Measurements from ENCODE around the gene MTHFD1L. TPM values are rescaled to one million over a fixed set of nuclear protein-coding genes. Genes with fewer than 3 reads are reported as not detected.

Gene MTHFD1L
- total and polyA plus RNA-seq, 9 of the 15 experiments (the other 6 are each of a cell fraction or from before 2014, with no cell fraction given) = 20.9 to 128 (median 61.0) TPM

DNA sequence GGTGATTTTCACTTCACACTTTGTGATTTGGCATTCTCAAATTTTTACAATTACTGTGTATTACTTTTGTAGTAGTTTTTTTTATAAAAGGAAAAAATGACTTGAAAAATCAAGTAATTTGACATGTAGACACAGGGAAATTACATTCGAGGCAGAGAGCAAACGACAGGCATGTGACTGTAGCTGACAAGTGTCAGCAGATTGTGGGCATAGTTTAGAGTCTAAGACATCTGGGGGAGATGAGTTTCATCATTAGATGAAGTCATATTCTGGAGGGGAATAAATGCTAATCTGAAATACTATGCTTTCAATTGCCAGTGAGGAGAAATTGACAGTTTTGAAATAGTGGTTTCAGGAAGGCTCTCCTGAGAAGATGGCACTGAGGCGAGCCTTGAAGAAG lies 126.0 kb downstream of the MTHFD1L start:
- no peaks in the 10 kb centered on the region for H3K9me3 ChIP-seq (replicated peaks; ENCODE audit: control insufficient read depth, insufficient read depth, low read depth, low read length)
- no peak for FAIRE-seq
- no peak for TF ChIP-seq ZFP91 (CRISPR knock-in tag; IDR thresholded peaks at IDR 0.05)
- no peak for TF ChIP-seq TSC22D4 (tag; IDR thresholded peaks at IDR 0.05)
- TF ChIP-seq, protein P1, sequence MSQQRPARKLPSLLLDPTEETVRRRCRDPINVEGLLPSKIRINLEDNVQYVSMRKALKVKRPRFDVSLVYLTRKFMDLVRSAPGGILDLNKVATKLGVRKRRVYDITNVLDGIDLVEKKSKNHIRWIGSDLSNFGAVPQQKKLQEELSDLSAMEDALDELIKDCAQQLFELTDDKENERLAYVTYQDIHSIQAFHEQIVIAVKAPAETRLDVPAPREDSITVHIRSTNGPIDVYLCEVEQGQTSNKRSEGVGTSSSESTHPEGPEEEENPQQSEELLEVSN (IDR thresholded peaks at IDR 0.05; ENCODE audit: borderline replicate concordance in 1 of 2, extremely low read depth in 1 of 2, insufficient read depth in 1 of 2, insufficient read length in 1 of 2, low read depth in 1 of 2, low read length in 1 of 2, poor library complexity in 1 of 2, severe bottlenecking in 1 of 2) = no peak
- no peak for TF ChIP-seq ZNF12 (CRISPR knock-in tag; IDR thresholded peaks at IDR 0.05)
- no peak for TF ChIP-seq SAP30 (IDR thresholded peaks at IDR 0.05; ENCODE audit: borderline replicate concordance, insufficient read depth, low read depth, low read length, poor library complexity, severe bottlenecking)
- no peak for TF ChIP-seq ZNF41 (CRISPR knock-in tag; conservative IDR thresholded peaks at IDR 0.05)
- no peak for TF ChIP-seq HLTF (IDR thresholded peaks at IDR 0.05)
- no peak for TF ChIP-seq RNF2 (IDR thresholded peaks at IDR 0.05)
- no peak for TF ChIP-seq JUN (IDR thresholded peaks at IDR 0.05; ENCODE audit: borderline replicate concordance, low read depth, low read length)
- no peak for TF ChIP-seq JUN (CRISPR knock-in tag; IDR thresholded peaks at IDR 0.05; ENCODE audit: borderline replicate concordance)
- TF ChIP-seq, protein P2, sequence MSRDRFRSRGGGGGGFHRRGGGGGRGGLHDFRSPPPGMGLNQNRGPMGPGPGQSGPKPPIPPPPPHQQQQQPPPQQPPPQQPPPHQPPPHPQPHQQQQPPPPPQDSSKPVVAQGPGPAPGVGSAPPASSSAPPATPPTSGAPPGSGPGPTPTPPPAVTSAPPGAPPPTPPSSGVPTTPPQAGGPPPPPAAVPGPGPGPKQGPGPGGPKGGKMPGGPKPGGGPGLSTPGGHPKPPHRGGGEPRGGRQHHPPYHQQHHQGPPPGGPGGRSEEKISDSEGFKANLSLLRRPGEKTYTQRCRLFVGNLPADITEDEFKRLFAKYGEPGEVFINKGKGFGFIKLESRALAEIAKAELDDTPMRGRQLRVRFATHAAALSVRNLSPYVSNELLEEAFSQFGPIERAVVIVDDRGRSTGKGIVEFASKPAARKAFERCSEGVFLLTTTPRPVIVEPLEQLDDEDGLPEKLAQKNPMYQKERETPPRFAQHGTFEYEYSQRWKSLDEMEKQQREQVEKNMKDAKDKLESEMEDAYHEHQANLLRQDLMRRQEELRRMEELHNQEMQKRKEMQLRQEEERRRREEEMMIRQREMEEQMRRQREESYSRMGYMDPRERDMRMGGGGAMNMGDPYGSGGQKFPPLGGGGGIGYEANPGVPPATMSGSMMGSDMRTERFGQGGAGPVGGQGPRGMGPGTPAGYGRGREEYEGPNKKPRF (IDR thresholded peaks at IDR 0.05; ENCODE audit: low read depth, low read length) = no peak
- no peak for TF ChIP-seq HSF4 (CRISPR knock-in tag; IDR thresholded peaks at IDR 0.05; ENCODE audit: borderline replicate concordance)
- no peak for TF ChIP-seq RFX5 (IDR thresholded peaks at IDR 0.05; ENCODE audit: low read depth, low read length)
- H4K20me1 ChIP-seq (replicated peaks; ENCODE audit: control insufficient read depth, insufficient read depth, low read length) = no peaks in the 10 kb centered on the region
- 49% methylated on average over 3 of the region's 3 CpGs for WGBS (ENCODE audit: insufficient coverage, low coverage, missing lambda C conversion rate)
- no peaks in the 10 kb centered on the region for H3K4me1 ChIP-seq (replicated peaks in 1 of 2; ENCODE audit: control insufficient read depth in 2 of 2, insufficient read depth in 2 of 2, low read length in 2 of 2)
- H3K79me2 ChIP-seq (ENCODE audit: control insufficient read depth, insufficient read depth, low read length) = no peaks in the 10 kb centered on the region
- ATAC-seq = no peak
- no peak overlapping the region for H3K27ac ChIP-seq (ENCODE audit: extremely low read depth, low read depth, low read length)
- H3K4me2 ChIP-seq (ENCODE audit: insufficient read depth, low read length) = no peak overlapping the region
- ChIA-PET POLR2A (no interaction called here), CTCF (ENCODE audit: low intra/inter-chr PET ratio) (no interaction called here)
- intact Hi-C loops (cut with micrococcal nuclease) = no loop called here
- no peak overlapping the region for H3K4me3 ChIP-seq
- H2AFZ ChIP-seq (ENCODE audit: low read depth, low read length) = no peak overlapping the region
- H3K9me1 ChIP-seq (ENCODE audit: control insufficient read depth, insufficient read depth, low read length) = no peaks in the 10 kb centered on the region
- no peaks in the 10 kb centered on the region for H3K27me3 ChIP-seq (ENCODE audit: control insufficient read depth in 2 of 2, insufficient read depth in 2 of 2, low read length in 2 of 2)
- BruUV-seq (replicated peaks) = no TSS peak
- in situ Hi-C loops (cut with MboI) = no loop called here
- DNase-seq (ENCODE audit: extremely low read depth in 1 of 4, low spot score in 3 of 4) = no peak
- H3K36me3 ChIP-seq (ENCODE audit: control insufficient read depth, insufficient read depth, low read length) = peaks cover 20% of the 10 kb centered on the region; the same call in 2 of the 3 replicates
- H3K9ac ChIP-seq (ENCODE audit: insufficient read depth in 1 of 2, low read depth in 2 of 2, low read length in 2 of 2) = no peak overlapping the region

All from K562 (cell line).